Fibroblast of lung (primary cell): Measurements from ENCODE around the gene ZC3H14. TPM values are rescaled to one million over a fixed set of nuclear protein-coding genes. Genes with fewer than 3 reads are reported as not detected.

Source experiments
- DNase-seq, 2 donors: peaks; one replicate each; pipeline versions ENCODE4 v3.0.0 to v3.0.0-alpha.2; 2010; ENCODE audit warnings: low read depth in 2 of 2
- H2AFZ ChIP-seq: 2 replicates; pipeline ENCODE4 v1.5.1; 2012; ENCODE audit warnings: low read length, control low read depth, inconsistent platforms
- H3K27ac ChIP-seq: 2 replicates; pipeline ENCODE4 v1.5.1; 2011; ENCODE audit warnings: low read length, control low read depth; ENCODE audit not compliant: insufficient read depth
- H3K27me3 ChIP-seq: 2 replicates; pipeline ENCODE4 v1.5.1; 2011; ENCODE audit warnings: mild to moderate bottlenecking, low read length; ENCODE audit not compliant: control insufficient read depth, insufficient read depth
- H3K36me3 ChIP-seq: 2 replicates; pipeline ENCODE4 v1.5.1; 2011; ENCODE audit warnings: low read length; ENCODE audit not compliant: control insufficient read depth, insufficient read depth
- H3K4me1 ChIP-seq: 2 replicates; pipeline ENCODE4 v1.5.1; 2011; ENCODE audit warnings: low read length; ENCODE audit not compliant: control insufficient read depth, insufficient read depth; ENCODE audit errors: extremely low read depth
- H3K4me2 ChIP-seq: 2 replicates; pipeline ENCODE4 v1.5.1; 2011; ENCODE audit warnings: low read length, control low read depth; ENCODE audit not compliant: insufficient read depth; ENCODE audit errors: extremely low read depth
- H3K4me3 ChIP-seq, 4 experiments: fragments of 200-600 bp in 1 of 4; sonication (generic) in 1 of 4; replicated peaks in 1 of 4; 2 replicates each; pipeline ENCODE4 v1.5.1; 2011 to 2016; ENCODE audit warnings: low read length in 4 of 4, low read depth in 3 of 4, mild to moderate bottlenecking in 3 of 4, control low read depth in 2 of 4, inconsistent platforms in 1 of 4, mixed read lengths in 1 of 4; ENCODE audit not compliant: insufficient read depth in 1 of 4; ENCODE audit errors: control extremely low read depth in 1 of 4
- H3K79me2 ChIP-seq: 2 replicates; pipeline ENCODE4 v1.5.1; 2012; ENCODE audit warnings: mild to moderate bottlenecking, low read length, inconsistent platforms; ENCODE audit not compliant: control insufficient read depth, insufficient read depth
- H3K9ac ChIP-seq: 2 replicates; pipeline ENCODE4 v1.5.1; 2011; ENCODE audit warnings: mild to moderate bottlenecking, low read length, control low read depth; ENCODE audit not compliant: insufficient read depth
- H3K9me3 ChIP-seq: 2 replicates; pipeline ENCODE4 v1.5.1; 2012; ENCODE audit warnings: low read depth, low read length; ENCODE audit not compliant: control insufficient read depth, insufficient read depth
- H4K20me1 ChIP-seq: 2 replicates; pipeline ENCODE4 v1.5.1; 2011; ENCODE audit warnings: low read length; ENCODE audit not compliant: control insufficient read depth, insufficient read depth; ENCODE audit errors: extremely low read depth
- EZH2 ChIP-seq: IDR thresholded peaks from 2 replicates; pipeline ENCODE4 v1.5.1; 2012; ENCODE audit warnings: low read length, control low read depth, mild to moderate bottlenecking; ENCODE audit errors: missing control alignments
- polyA minus RNA-seq: library from RNA; depleted of rRNA, polyadenylated mRNA; stranded (reverse); fragments of >200 nt; gene quantifications from 2 replicates; pipeline ENCODE4 v1.2.3, GENCODE V29; 2011; ENCODE audit warnings: low replicate concordance
- polyA plus RNA-seq, 2 donors: library from polyadenylated mRNA; depleted of rRNA in 1 of 2; stranded (reverse) in 1 of 2; unstranded in 1 of 2; fragments of >200 nt; gene quantifications; 2 replicates each; pipeline ENCODE4 v1.2.1, GENCODE V29; 2011 to 2012; ENCODE audit warnings: missing spikeins in 1 of 2
- total RNA-seq: library from RNA; depleted of rRNA; stranded (reverse); fragments of >200 nt; gene quantifications from 2 replicates; pipeline ENCODE4 v1.2.1, GENCODE V29; 2014
- TF ChIP-seq, protein P1 (sequence below), 2 donors: IDR thresholded peaks in 1 of 2; conservative IDR thresholded peaks in 1 of 2; 1 replicate in 1 of 2; 2 replicates in 1 of 2; pipeline ENCODE4 v1.5.1; 2011 to 2012; ENCODE audit warnings: low read length in 2 of 2, control low read depth in 1 of 2, inconsistent platforms in 1 of 2, low read depth in 1 of 2, mild to moderate bottlenecking in 1 of 2

ZC3H14 gene
- total RNA-seq = 66.0 and 71.0 TPM in 2 replicates
- 77.4 and 89.9 TPM in 2 replicates for polyA plus RNA-seq
- polyA plus RNA-seq (2012) = 32.3 and 42.8 TPM in 2 replicates
- 45.6 and 97.4 TPM in 2 replicates for polyA minus RNA-seq

DNA sequence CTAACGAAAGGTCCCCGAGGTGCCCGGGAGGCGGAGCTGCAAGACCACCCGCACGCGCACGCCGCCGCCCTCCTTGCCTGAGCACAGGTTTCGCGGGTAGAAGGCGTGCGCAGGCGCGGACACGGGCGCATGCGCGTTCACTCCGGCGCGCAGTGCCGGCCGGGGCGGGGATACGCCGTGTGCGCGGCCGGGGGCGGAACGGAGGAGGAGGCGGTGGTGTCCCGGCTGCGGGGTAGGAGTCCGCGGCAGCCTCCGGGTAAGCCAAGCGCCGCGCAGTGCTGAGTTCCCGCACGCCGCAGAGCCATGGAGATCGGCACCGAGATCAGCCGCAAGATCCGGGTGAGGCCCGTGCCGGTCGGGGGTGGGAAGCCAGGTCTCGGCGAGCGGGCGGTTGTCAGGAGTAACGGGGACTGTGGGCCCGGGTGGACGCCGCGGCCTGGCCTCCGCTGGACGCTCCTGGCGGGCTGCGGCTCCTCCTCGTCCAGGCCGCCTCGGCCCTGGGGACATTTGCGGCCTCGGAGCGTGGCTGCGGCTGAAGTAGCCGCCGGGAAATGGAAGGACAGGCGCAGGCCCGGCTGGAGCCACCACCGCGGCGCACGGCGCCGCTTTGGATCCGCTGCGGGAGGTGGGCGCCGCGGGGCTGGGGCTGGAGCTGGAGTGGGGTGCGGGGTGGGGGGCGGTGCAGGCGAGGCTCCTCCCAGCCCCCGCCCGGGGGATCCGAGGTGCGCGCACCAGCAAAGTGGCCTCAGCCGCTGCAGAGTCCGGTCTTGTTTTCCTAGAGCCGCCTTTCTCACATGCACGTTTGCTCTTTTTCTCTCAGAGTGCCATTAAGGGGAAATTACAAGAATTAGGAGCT is at the start of gene ZC3H14:
Gene ZC3H14 (plus strand): TSS at position 207 of the 856 bp plus-strand sequence. CDS start 97 bp downstream, at position 304.
- peak within 1 kb of the TSS; percentile 89 for H3K9ac ChIP-seq
- peaks cover 25% of the 10 kb centered on the region for H3K79me2 ChIP-seq
- peak; percentile 80 to 82 for DNase-seq
- peaks cover 8% of the 10 kb centered on the region for H3K4me1 ChIP-seq
- TF ChIP-seq EZH2 = no peak
- TF ChIP-seq, protein P1, sequence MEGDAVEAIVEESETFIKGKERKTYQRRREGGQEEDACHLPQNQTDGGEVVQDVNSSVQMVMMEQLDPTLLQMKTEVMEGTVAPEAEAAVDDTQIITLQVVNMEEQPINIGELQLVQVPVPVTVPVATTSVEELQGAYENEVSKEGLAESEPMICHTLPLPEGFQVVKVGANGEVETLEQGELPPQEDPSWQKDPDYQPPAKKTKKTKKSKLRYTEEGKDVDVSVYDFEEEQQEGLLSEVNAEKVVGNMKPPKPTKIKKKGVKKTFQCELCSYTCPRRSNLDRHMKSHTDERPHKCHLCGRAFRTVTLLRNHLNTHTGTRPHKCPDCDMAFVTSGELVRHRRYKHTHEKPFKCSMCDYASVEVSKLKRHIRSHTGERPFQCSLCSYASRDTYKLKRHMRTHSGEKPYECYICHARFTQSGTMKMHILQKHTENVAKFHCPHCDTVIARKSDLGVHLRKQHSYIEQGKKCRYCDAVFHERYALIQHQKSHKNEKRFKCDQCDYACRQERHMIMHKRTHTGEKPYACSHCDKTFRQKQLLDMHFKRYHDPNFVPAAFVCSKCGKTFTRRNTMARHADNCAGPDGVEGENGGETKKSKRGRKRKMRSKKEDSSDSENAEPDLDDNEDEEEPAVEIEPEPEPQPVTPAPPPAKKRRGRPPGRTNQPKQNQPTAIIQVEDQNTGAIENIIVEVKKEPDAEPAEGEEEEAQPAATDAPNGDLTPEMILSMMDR (conservative IDR thresholded peaks at IDR 0.05 in 1 of 2, IDR thresholded peaks at IDR 0.05 in 1 of 2; ENCODE audit: low read depth in 1 of 2, low read length in 2 of 2) = no peak
- peak within 1 kb of the TSS; percentile 81 to 95 (median 87) for H3K4me3 ChIP-seq
- H3K36me3 ChIP-seq = peaks cover 2% of the 10 kb centered on the region
- no peaks in the 10 kb centered on the region for H3K9me3 ChIP-seq
- peak within 1 kb of the TSS; percentile 92 for H3K4me2 ChIP-seq
- H2AFZ ChIP-seq = peak within 1 kb of the TSS; percentile 95
- peaks cover 1% of the 10 kb centered on the region for H4K20me1 ChIP-seq
- peak within 1 kb of the TSS; percentile 85 for H3K27ac ChIP-seq
- no peaks in the 10 kb centered on the region for H3K27me3 ChIP-seq

DNA sequence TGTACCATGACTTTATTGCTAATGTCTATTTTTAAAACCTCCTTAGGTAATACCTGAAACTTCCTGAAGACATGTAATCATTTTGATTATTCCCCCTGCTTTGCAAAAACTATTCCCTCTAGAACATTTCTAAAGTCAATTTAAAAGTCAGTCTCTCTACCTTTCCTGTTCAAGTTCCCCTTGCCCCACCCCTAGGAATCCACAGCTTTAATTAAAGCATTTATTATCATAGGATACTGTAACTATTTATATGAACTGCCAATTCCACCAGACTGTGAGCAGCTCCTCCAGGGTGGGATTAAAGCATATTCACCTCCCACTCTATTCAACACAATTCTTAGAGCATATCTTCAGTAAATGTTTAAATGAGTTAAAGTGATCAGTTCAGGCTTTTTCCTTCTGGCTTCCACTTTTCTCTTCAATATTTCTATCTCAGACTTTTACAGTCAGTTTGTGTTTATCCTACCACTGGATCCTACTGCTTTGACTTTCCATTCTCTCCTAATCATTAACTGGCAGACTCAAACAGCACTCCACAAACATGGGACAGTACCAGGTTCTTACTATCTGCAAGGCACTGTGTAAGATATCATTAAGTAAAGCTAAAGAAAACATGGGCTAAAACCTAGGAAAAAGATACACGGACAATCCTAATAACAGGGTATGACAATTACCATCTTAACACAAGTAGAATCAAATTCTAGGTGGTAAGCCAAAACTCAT is 47.2 kb upstream of the ZC3H14 start:
- no peaks in the 10 kb centered on the region for H4K20me1 ChIP-seq
- H3K4me2 ChIP-seq = no peak overlapping the region
- no peaks in the 10 kb centered on the region for H3K9me3 ChIP-seq
- no peak for DNase-seq
- H3K4me3 ChIP-seq = no peak overlapping the region
- no peak for TF ChIP-seq EZH2
- TF ChIP-seq, protein P1 (conservative IDR thresholded peaks at IDR 0.05 in 1 of 2, IDR thresholded peaks at IDR 0.05 in 1 of 2; ENCODE audit: low read depth in 1 of 2, low read length in 2 of 2) = no peak
- H3K27me3 ChIP-seq = no peaks in the 10 kb centered on the region
- H3K9ac ChIP-seq = no peak overlapping the region
- H3K27ac ChIP-seq = no peak overlapping the region
- H3K4me1 ChIP-seq = peaks cover 6% of the 10 kb centered on the region
- no peaks in the 10 kb centered on the region for H3K36me3 ChIP-seq
- H2AFZ ChIP-seq = no peak overlapping the region
- H3K79me2 ChIP-seq = peaks cover 4% of the 10 kb centered on the region

- peaks cover 6% of the 10 kb centered on the region for H3K4me1 ChIP-seq
- no peak for TF ChIP-seq EZH2
- TF ChIP-seq, protein P1 (conservative IDR thresholded peaks at IDR 0.05 in 1 of 2, IDR thresholded peaks at IDR 0.05 in 1 of 2; ENCODE audit: low read depth in 1 of 2, low read length in 2 of 2) = no peak
- no peak for DNase-seq
These were observed 45.9 kb upstream of the ZC3H14 start for GRCh38 chr14:88516861-88517357.

More at GRCh38 chr14:88516861-88517357, 45.9 kb upstream of the ZC3H14 start:
- H3K27ac ChIP-seq = no peak overlapping the region
- no peak overlapping the region for H3K9ac ChIP-seq
- no peaks in the 10 kb centered on the region for H3K27me3 ChIP-seq
- H3K36me3 ChIP-seq = no peaks in the 10 kb centered on the region
- no peak overlapping the region for H3K4me2 ChIP-seq
- no peak overlapping the region for H3K4me3 ChIP-seq
- no peaks in the 10 kb centered on the region for H3K9me3 ChIP-seq
- H4K20me1 ChIP-seq = no peaks in the 10 kb centered on the region
- H2AFZ ChIP-seq = no peak overlapping the region
- H3K79me2 ChIP-seq = peaks cover 5% of the 10 kb centered on the region
